Thoracic aorta (tissue), 2 donors: ENCODE data around the gene CABP1. TPM values are rescaled to one million over a fixed set of nuclear protein-coding genes. Genes with fewer than 3 reads are reported as not detected.
A peak's percentile ranks its signal among the peaks of the same experiment; 100 is the strongest.

Experiments used
- ATAC-seq: fragments of 150-250 bp; one replicate; pipeline ENCODE4 v1.8.0; 2017; ENCODE audit warnings: low read depth; ENCODE audit not compliant: insufficient number of reproducible peaks, low FRiP score
- DNase-seq: peaks from one replicate; pipeline ENCODE4 v3.0.0-alpha.2; 2020; ENCODE audit warnings: low spot score
- H3K27ac ChIP-seq, 2 donors: fragments of 200-600 bp; sonication (generic); 1 replicate in 1 of 2; 2 replicates in 1 of 2; pipeline ENCODE4 v1.5.1; 2016; ENCODE audit warnings: mild to moderate bottlenecking in 2 of 2, moderate library complexity in 2 of 2
- H3K27me3 ChIP-seq: fragments of 200-600 bp; sonication (generic); replicated peaks from 2 replicates; pipeline ENCODE4 v1.6.0; 2016; ENCODE audit warnings: mild to moderate bottlenecking; ENCODE audit not compliant: insufficient read depth
- H3K36me3 ChIP-seq: fragments of 200-600 bp; sonication (generic); one replicate; pipeline ENCODE4 v1.5.1; 2016
- H3K4me1 ChIP-seq, 2 donors: fragments of 200-600 bp; sonication (generic); 1 replicate in 1 of 2; 2 replicates in 1 of 2; pipeline versions ENCODE4 v1.5.1 to v1.6.0; 2016; ENCODE audit warnings: low read depth in 2 of 2, mild to moderate bottlenecking in 1 of 2; ENCODE audit not compliant: control insufficient read depth in 1 of 2
- H3K4me3 ChIP-seq: fragments of 200-600 bp; sonication (generic); 2 replicates; pipeline ENCODE4 v1.5.1; 2016; ENCODE audit warnings: mild to moderate bottlenecking
- H3K9me3 ChIP-seq: fragments of 200-600 bp; sonication (generic); 2 replicates; pipeline ENCODE4 v1.5.1; 2016
- CTCF ChIP-seq: fragments of 200-600 bp; sonication (generic); IDR thresholded peaks from one replicate; pipeline ENCODE4 v1.5.1; 2019; ENCODE audit warnings: antibody characterized with exemption
- total RNA-seq, 2 donors: library from RNA; depleted of rRNA; stranded (reverse); fragments of >200 nt; gene quantifications; one replicate each; pipeline versions ENCODE4 v1.1.0 to v1.2.3, GENCODE V29; 2016

The CABP1 gene
- total RNA-seq, 2 donors from 2014 or later: 1.4 TPM; not detected in 1

- H3K27me3 ChIP-seq: peaks cover 19% of the 10 kb centered on the region
- H3K36me3 ChIP-seq: no peaks in the 10 kb centered on the region
- TF ChIP-seq CTCF: no peak
- H3K4me3 ChIP-seq: no peak overlapping the region
- no peaks in the 10 kb centered on the region for H3K9me3 ChIP-seq
- no peak for ATAC-seq
- DNase-seq: no peak
- H3K27ac ChIP-seq: no peak overlapping the region
- peaks cover 8 to 15% of the 10 kb centered on the region in 2 donors for H3K4me1 ChIP-seq
Measured at GRCh38 chr12:120642826-120643225, 2.4 kb downstream of the CABP1 start.

GRCh38 chr12:120643574-120643973 is 3.1 kb downstream of the CABP1 start:
- DNase-seq (no peak), ATAC-seq (no peak)
- no peak for TF ChIP-seq CTCF
- no peaks in the 10 kb centered on the region for H3K36me3 ChIP-seq
- no peak overlapping the region for H3K4me3 ChIP-seq
- H3K27me3 ChIP-seq: peaks cover 19% of the 10 kb centered on the region
- H3K4me1 ChIP-seq: peaks cover 8 to 16% of the 10 kb centered on the region in 2 donors
- no peak overlapping the region for H3K27ac ChIP-seq
- H3K9me3 ChIP-seq: no peaks in the 10 kb centered on the region

GRCh38 chr12:120646044-120646443 is 5.6 kb downstream of the CABP1 start:
- Histone ChIP-seq H3K4me3 (no peak overlapping the region), H3K27me3 (peaks cover 8% of the 10 kb centered on the region), H3K36me3 (no peaks in the 10 kb centered on the region), H3K4me1 (peaks cover 7 to 25% of the 10 kb centered on the region in 2 donors), H3K9me3 (no peaks in the 10 kb centered on the region), H3K27ac (no peak overlapping the region)
- no peak for TF ChIP-seq CTCF
- ATAC-seq (no peak), DNase-seq (no peak)

GRCh38 chr12:120647375-120647755 is 6.9 kb downstream of the CABP1 start:
- Histone ChIP-seq H3K27ac (no peak overlapping the region), H3K9me3 (no peaks in the 10 kb centered on the region), H3K4me3 (no peak overlapping the region), H3K27me3 (peaks cover 2% of the 10 kb centered on the region), H3K36me3 (no peaks in the 10 kb centered on the region), H3K4me1 (peaks cover 5 to 26% of the 10 kb centered on the region in 2 donors)
- DNase-seq (no peak), ATAC-seq (no peak)
- TF ChIP-seq CTCF: no peak

- no peak for TF ChIP-seq CTCF
- peaks cover 15 to 49% of the 10 kb centered on the region in 2 donors for H3K4me1 ChIP-seq
- H3K27me3 ChIP-seq: no peaks in the 10 kb centered on the region
- H3K4me3 ChIP-seq: peak overlapping the region; percentile 75
- H3K36me3 ChIP-seq: no peaks in the 10 kb centered on the region
- DNase-seq: no peak
- no peaks in the 10 kb centered on the region for H3K9me3 ChIP-seq
- no peak for ATAC-seq
- H3K27ac ChIP-seq: peak overlapping the region in 1 of 2 donors; percentile 54
Measured at GRCh38 chr12:120649442-120650232, 9.2 kb downstream of the CABP1 start.
